Bronchial epithelial cell (primary cell): ENCODE data around the gene CC2D1A. TPM values are rescaled to one million over a fixed set of nuclear protein-coding genes. Genes with fewer than 3 reads are reported as not detected.

Experiments used
- DNase-seq: peaks from one replicate; pipeline ENCODE4 v3.0.0-alpha.2; 2010; ENCODE audit warnings: low read depth
- FAIRE-seq: peaks from 2 replicates; lab custom pipeline; 2011; peaks lifted over from hg19 to GRCh38; lab: Jason Lieb, UNC
- H3K27me3 ChIP-seq: 2 replicates; pipeline ENCODE4 v1.5.1; 2011; ENCODE audit warnings: low read length; ENCODE audit not compliant: control insufficient read depth, insufficient read depth
- H3K36me3 ChIP-seq: 2 replicates; pipeline ENCODE4 v1.5.1; 2011; ENCODE audit warnings: low read length; ENCODE audit not compliant: control insufficient read depth, insufficient read depth
- H3K4me3 ChIP-seq: 2 replicates; pipeline ENCODE4 v1.5.1; 2011; ENCODE audit warnings: mild to moderate bottlenecking, low read depth, low read length, control low read depth
- CTCF ChIP-seq: IDR thresholded peaks from 2 replicates; pipeline ENCODE4 v1.5.1; 2011; ENCODE audit warnings: mild to moderate bottlenecking, moderate library complexity, low read length, control low read depth, inconsistent platforms; ENCODE audit not compliant: insufficient read depth, severe bottlenecking
- total RNA-seq: library from RNA; depleted of rRNA; stranded (reverse); fragments of >200 nt; gene quantifications from 2 replicates; pipeline ENCODE4 v1.2.1, GENCODE V29; 2014

Gene CC2D1A
- total RNA-seq, 1 donor from 2014 or later: 6.8 TPM

GRCh38 chr19:13881692-13882418 is 24.1 kb upstream of the CC2D1A start:
- Histone ChIP-seq H3K27me3 (no peaks in the 10 kb centered on the region), H3K36me3 (no peaks in the 10 kb centered on the region), H3K4me3 (no peak overlapping the region)
- FAIRE-seq: peak; percentile 32
- DNase-seq: no peak
- TF ChIP-seq CTCF: no peak

- no peak for TF ChIP-seq CTCF
- Histone ChIP-seq H3K36me3 (no peaks in the 10 kb centered on the region), H3K4me3 (no peak overlapping the region), H3K27me3 (no peaks in the 10 kb centered on the region)
- DNase-seq (no peak), FAIRE-seq (no peak)
Observed at GRCh38 chr19:13882419-13882795, 23.6 kb upstream of the CC2D1A start.

- no peak for FAIRE-seq
- DNase-seq: peak; percentile 40
- no peaks in the 10 kb centered on the region for H3K36me3 ChIP-seq
- H3K4me3 ChIP-seq: no peak overlapping the region
- no peaks in the 10 kb centered on the region for H3K27me3 ChIP-seq
- no peak for TF ChIP-seq CTCF
Observed at GRCh38 chr19:13882836-13883235, 23.2 kb upstream of the CC2D1A start.

- no peak for FAIRE-seq
- no peaks in the 10 kb centered on the region for H3K27me3 ChIP-seq
Observed at GRCh38 chr19:13883516-13884064, 22.4 kb upstream of the CC2D1A start.

GRCh38 chr19:13884726-13885591 is 21.0 kb upstream of the CC2D1A start:
- H3K27me3 ChIP-seq: no peaks in the 10 kb centered on the region
- FAIRE-seq (no peak), DNase-seq (no peak)
- H3K4me3 ChIP-seq: no peak overlapping the region
- TF ChIP-seq CTCF: peak; percentile 1
- no peaks in the 10 kb centered on the region for H3K36me3 ChIP-seq

More at GRCh38 chr19:13883516-13884064, 22.4 kb upstream of the CC2D1A start:
- peak; percentile 30 for TF ChIP-seq CTCF
- Histone ChIP-seq H3K36me3 (no peaks in the 10 kb centered on the region), H3K4me3 (no peak overlapping the region)
- DNase-seq: no peak
